Thoracic aorta (tissue), 2 donors: ENCODE results near the gene NTSR1. TPM values are rescaled to one million over a fixed set of nuclear protein-coding genes. Genes with fewer than 3 reads are reported as not detected.

Experiments
- ATAC-seq: fragments of 150-250 bp; one replicate; pipeline ENCODE4 v1.8.0; 2017; ENCODE audit warnings: low read depth; ENCODE audit not compliant: insufficient number of reproducible peaks, low FRiP score
- DNase-seq: peaks from one replicate; pipeline ENCODE4 v3.0.0-alpha.2; 2020; ENCODE audit warnings: low spot score
- H3K27ac ChIP-seq, 2 donors: fragments of 200-600 bp; sonication (generic); 1 replicate in 1 of 2; 2 replicates in 1 of 2; pipeline ENCODE4 v1.5.1; 2016; ENCODE audit warnings: mild to moderate bottlenecking in 2 of 2, moderate library complexity in 2 of 2
- H3K27me3 ChIP-seq: fragments of 200-600 bp; sonication (generic); replicated peaks from 2 replicates; pipeline ENCODE4 v1.6.0; 2016; ENCODE audit warnings: mild to moderate bottlenecking; ENCODE audit not compliant: insufficient read depth
- H3K36me3 ChIP-seq: fragments of 200-600 bp; sonication (generic); one replicate; pipeline ENCODE4 v1.5.1; 2016
- H3K4me1 ChIP-seq, 2 donors: fragments of 200-600 bp; sonication (generic); 1 replicate in 1 of 2; 2 replicates in 1 of 2; pipeline versions ENCODE4 v1.5.1 to v1.6.0; 2016; ENCODE audit warnings: low read depth in 2 of 2, mild to moderate bottlenecking in 1 of 2; ENCODE audit not compliant: control insufficient read depth in 1 of 2
- H3K4me3 ChIP-seq: fragments of 200-600 bp; sonication (generic); 2 replicates; pipeline ENCODE4 v1.5.1; 2016; ENCODE audit warnings: mild to moderate bottlenecking
- H3K9me3 ChIP-seq: fragments of 200-600 bp; sonication (generic); 2 replicates; pipeline ENCODE4 v1.5.1; 2016
- CTCF ChIP-seq: fragments of 200-600 bp; sonication (generic); IDR thresholded peaks from one replicate; pipeline ENCODE4 v1.5.1; 2019; ENCODE audit warnings: antibody characterized with exemption
- total RNA-seq, 2 donors: library from RNA; depleted of rRNA; stranded (reverse); fragments of >200 nt; gene quantifications; one replicate each; pipeline versions ENCODE4 v1.1.0 to v1.2.3, GENCODE V29; 2016

The NTSR1 gene
- total RNA-seq, 2 donors from 2014 or later: not detected

- H3K27me3 ChIP-seq: no peaks in the 10 kb centered on the region
Measured at GRCh38 chr20:62732031-62732760, 23.6 kb downstream of the NTSR1 start.

GRCh38 chr20:62732842-62733525 is 24.3 kb downstream of the NTSR1 start:
- no peaks in the 10 kb centered on the region for H3K27me3 ChIP-seq
- no peaks in the 10 kb centered on the region for H3K36me3 ChIP-seq
- no peak for DNase-seq
- no peaks in the 10 kb centered on the region for H3K4me1 ChIP-seq
- no peaks in the 10 kb centered on the region for H3K9me3 ChIP-seq
- no peak for TF ChIP-seq CTCF
- ATAC-seq: no peak
- H3K4me3 ChIP-seq: no peak overlapping the region
- no peak overlapping the region for H3K27ac ChIP-seq

More at GRCh38 chr20:62732031-62732760, 23.6 kb downstream of the NTSR1 start:
- ATAC-seq (no peak), DNase-seq (no peak)
- no peak overlapping the region for H3K4me3 ChIP-seq
- H3K36me3 ChIP-seq: no peaks in the 10 kb centered on the region
- TF ChIP-seq CTCF: no peak
- H3K4me1 ChIP-seq: no peaks in the 10 kb centered on the region
- no peaks in the 10 kb centered on the region for H3K9me3 ChIP-seq
- H3K27ac ChIP-seq: no peak overlapping the region

- no peaks in the 10 kb centered on the region for H3K9me3 ChIP-seq
- DNase-seq: no peak
- no peaks in the 10 kb centered on the region for H3K36me3 ChIP-seq
- H3K27me3 ChIP-seq: no peaks in the 10 kb centered on the region
- no peak overlapping the region for H3K4me3 ChIP-seq
- TF ChIP-seq CTCF: no peak
- H3K4me1 ChIP-seq: no peaks in the 10 kb centered on the region
- ATAC-seq: no peak
- no peak overlapping the region for H3K27ac ChIP-seq
Measured at GRCh38 chr20:62733526-62733842, 24.8 kb downstream of the NTSR1 start.

- no peaks in the 10 kb centered on the region for H3K4me1 ChIP-seq
- no peak for TF ChIP-seq CTCF
- no peaks in the 10 kb centered on the region for H3K9me3 ChIP-seq
- H3K27me3 ChIP-seq: no peaks in the 10 kb centered on the region
- no peak overlapping the region for H3K27ac ChIP-seq
- H3K4me3 ChIP-seq: no peak overlapping the region
- ATAC-seq (no peak), DNase-seq (no peak)
- H3K36me3 ChIP-seq: no peaks in the 10 kb centered on the region
Measured at GRCh38 chr20:62733891-62734290, 25.3 kb downstream of the NTSR1 start.

- Histone ChIP-seq H3K4me1 (no peaks in the 10 kb centered on the region), H3K27ac (no peak overlapping the region)
- no peak for DNase-seq
Measured at GRCh38 chr20:62734326-62734725, 25.7 kb downstream of the NTSR1 start.

More at GRCh38 chr20:62734326-62734725, 25.7 kb downstream of the NTSR1 start:
- no peak for TF ChIP-seq CTCF
- no peak overlapping the region for H3K4me3 ChIP-seq
- no peaks in the 10 kb centered on the region for H3K27me3 ChIP-seq
- no peaks in the 10 kb centered on the region for H3K36me3 ChIP-seq
- no peaks in the 10 kb centered on the region for H3K9me3 ChIP-seq
- ATAC-seq: no peak
